Osteoblast (primary cell): Measurements from ENCODE around the gene SEC24C. TPM values are rescaled to one million over a fixed set of nuclear protein-coding genes. Genes with fewer than 3 reads are reported as not detected.

Source experiments
- DNase-seq: peaks from one replicate; pipeline ENCODE4 v3.0.0; 2011; ENCODE audit warnings: low spot score, mixed read lengths; ENCODE audit not compliant: insufficient read length; ENCODE audit errors: missing footprints
- H2AFZ ChIP-seq: 2 replicates; pipeline ENCODE4 v1.6.0; 2011; ENCODE audit warnings: mild to moderate bottlenecking, low read length
- H3K27ac ChIP-seq: 2 replicates; pipeline ENCODE4 v1.5.1; 2011; ENCODE audit warnings: mild to moderate bottlenecking, low read depth, low read length, moderate library complexity
- H3K27me3 ChIP-seq: 2 replicates; pipeline ENCODE4 v1.6.0; 2012; ENCODE audit warnings: mild to moderate bottlenecking, control low read depth, inconsistent platforms, low read length, moderate library complexity; ENCODE audit not compliant: insufficient read depth
- H3K36me3 ChIP-seq: 2 replicates; pipeline ENCODE4 v1.5.1; 2011; ENCODE audit warnings: mild to moderate bottlenecking, low read length, control low read depth, moderate library complexity; ENCODE audit not compliant: insufficient read depth
- H3K4me1 ChIP-seq: 2 replicates; pipeline ENCODE4 v1.5.1; 2011; ENCODE audit warnings: mild to moderate bottlenecking, low read length, control low read depth, moderate library complexity; ENCODE audit not compliant: insufficient read depth
- H3K4me2 ChIP-seq: 2 replicates; pipeline ENCODE4 v1.6.0; 2011; ENCODE audit warnings: mild to moderate bottlenecking, low read length; ENCODE audit not compliant: insufficient read depth
- H3K4me3 ChIP-seq: fragments of 200-600 bp; sonication (generic); 3 replicates; pipeline ENCODE4 v1.5.1; 2012; ENCODE audit warnings: mild to moderate bottlenecking, low read length, inconsistent platforms; ENCODE audit not compliant: insufficient read depth
- H3K79me2 ChIP-seq: 2 replicates; pipeline ENCODE4 v1.6.0; 2012; ENCODE audit warnings: mild to moderate bottlenecking, low read length, control low read depth, inconsistent platforms; ENCODE audit not compliant: insufficient read depth
- H3K9me3 ChIP-seq: 2 replicates; pipeline ENCODE4 v1.5.1; 2011; ENCODE audit warnings: low read depth, low read length, control low read depth
- H4K20me1 ChIP-seq: 2 replicates; pipeline ENCODE4 v1.6.0; 2012; ENCODE audit warnings: mild to moderate bottlenecking, low read length, control low read depth; ENCODE audit not compliant: insufficient read depth
- CTCF ChIP-seq: IDR thresholded peaks from 2 replicates; pipeline ENCODE4 v1.5.1; 2011; ENCODE audit warnings: mild to moderate bottlenecking, low read depth, low read length, moderate library complexity; ENCODE audit errors: extremely low read depth
- total RNA-seq: library from RNA; depleted of rRNA; stranded (reverse); fragments of >200 nt; gene quantifications from 2 replicates; pipeline ENCODE4 v1.2.3, GENCODE V29; 2012

The SEC24C gene
- total RNA-seq, 1 donor, result 28.6 TPM

DNA sequence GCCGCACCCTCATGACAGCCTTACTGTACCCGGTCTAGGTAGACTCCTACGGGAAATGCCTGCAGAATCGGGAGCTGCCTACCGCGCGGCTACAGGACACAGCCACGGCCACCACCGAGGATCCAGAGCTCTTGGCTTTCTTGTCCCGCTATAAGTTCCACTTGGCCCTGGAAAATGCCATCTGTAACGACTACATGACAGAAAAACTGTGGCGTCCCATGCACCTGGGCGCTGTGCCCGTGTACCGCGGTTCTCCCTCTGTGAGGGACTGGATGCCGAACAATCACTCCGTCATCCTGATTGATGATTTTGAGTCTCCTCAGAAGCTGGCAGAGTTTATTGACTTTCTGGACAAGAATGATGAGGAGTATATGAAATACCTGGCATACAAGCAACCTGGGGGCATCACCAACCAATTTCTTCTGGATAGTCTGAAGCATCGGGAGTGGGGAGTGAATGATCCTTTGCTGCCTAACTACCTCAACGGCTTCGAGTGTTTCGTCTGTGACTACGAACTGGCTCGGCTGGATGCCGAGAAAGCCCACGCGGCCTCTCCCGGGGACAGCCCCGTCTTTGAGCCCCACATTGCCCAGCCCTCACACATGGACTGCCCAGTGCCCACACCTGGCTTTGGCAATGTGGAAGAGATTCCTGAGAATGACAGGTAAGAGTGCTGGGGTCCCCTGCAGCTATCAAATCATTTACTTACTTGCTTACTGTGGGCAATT lies 29.1 kb downstream of the SEC24C start:
- peak overlapping the region; percentile 42 for H2AFZ ChIP-seq
- H3K27ac ChIP-seq, result peak overlapping the region; percentile 85
- peaks cover 51% of the 10 kb centered on the region for H3K79me2 ChIP-seq

DNA sequence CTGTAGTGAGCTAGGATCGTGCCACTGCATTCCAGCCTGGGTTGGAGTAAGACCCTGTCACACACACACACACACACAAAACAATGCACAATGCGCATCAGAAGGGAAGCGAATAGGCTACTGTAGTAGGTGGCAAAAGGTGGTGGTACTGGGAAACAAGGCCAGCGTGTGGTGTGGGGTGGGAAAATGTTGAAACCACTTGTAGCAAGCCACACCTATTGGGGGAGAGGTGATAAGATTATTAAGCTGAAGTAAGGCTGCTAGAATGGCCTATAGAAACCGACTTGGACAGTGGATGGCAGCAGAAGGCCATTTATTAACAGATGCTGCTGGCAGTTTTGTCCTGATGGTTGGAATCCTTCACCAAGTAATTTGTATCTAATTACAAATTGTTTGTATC lies 30.5 kb downstream of the SEC24C start:
- Histone ChIP-seq H3K27ac (no peak overlapping the region), H3K4me1 (peaks cover 36% of the 10 kb centered on the region), H3K36me3 (peaks cover 48% of the 10 kb centered on the region), H3K79me2 (peaks cover 58% of the 10 kb centered on the region), H3K4me3 (peak overlapping the region; percentile 53), H3K9me3 (no peaks in the 10 kb centered on the region), H2AFZ (no peak overlapping the region), H3K27me3 (no peaks in the 10 kb centered on the region), H4K20me1 (peaks cover 26% of the 10 kb centered on the region), H3K4me2 (peak overlapping the region; percentile 92)
- TF ChIP-seq CTCF, result no peak
- DNase-seq, result no peak

More for the DNA sequence above, 29.1 kb downstream of the SEC24C start:
- peaks cover 51% of the 10 kb centered on the region for H3K36me3 ChIP-seq
- H4K20me1 ChIP-seq, result peaks cover 26% of the 10 kb centered on the region
- H3K4me2 ChIP-seq, result peak overlapping the region; percentile 92
- no peaks in the 10 kb centered on the region for H3K9me3 ChIP-seq
- no peaks in the 10 kb centered on the region for H3K27me3 ChIP-seq
- peaks cover 34% of the 10 kb centered on the region for H3K4me1 ChIP-seq
- H3K4me3 ChIP-seq, result peak overlapping the region; percentile 93
- peak; percentile 66 for DNase-seq
- no peak for TF ChIP-seq CTCF

GRCh38 chr10:73779018-73779417 lies 34.8 kb downstream of the SEC24C start:
- H3K9me3 ChIP-seq, result no peaks in the 10 kb centered on the region
- H3K4me1 ChIP-seq, result peaks cover 41% of the 10 kb centered on the region
- peaks cover 16% of the 10 kb centered on the region for H4K20me1 ChIP-seq

More at GRCh38 chr10:73779018-73779417, 34.8 kb downstream of the SEC24C start:
- peaks cover 86% of the 10 kb centered on the region for H3K79me2 ChIP-seq
- no peak overlapping the region for H3K4me3 ChIP-seq
- no peak for DNase-seq
- no peaks in the 10 kb centered on the region for H3K27me3 ChIP-seq
- H3K36me3 ChIP-seq, result peaks cover 40% of the 10 kb centered on the region
- no peak overlapping the region for H3K27ac ChIP-seq
- no peak overlapping the region for H3K4me2 ChIP-seq
- H2AFZ ChIP-seq, result no peak overlapping the region
- TF ChIP-seq CTCF, result no peak
